Activated naive CD4-positive, alpha-beta T cell treated with Interleukin-2 at 50 U/mL for 16 hours (primary cell): ENCODE results near the gene NT5DC2.

Experiments used
- DNase-seq: peaks from one replicate; pipeline ENCODE4 v3.0.0-alpha.2; 2020

The NT5DC2 gene

GRCh38 chr3:52533623-52534280 is at the start of gene NT5DC2:
NT5DC2 (minus strand) TSS chr3:52533857; CDS start chr3:52533737, 120 bp downstream.
- peak; percentile 67 for DNase-seq

GRCh38 chr3:52574056-52574965 is 40.7 kb upstream of the NT5DC2 start:
- no peak for DNase-seq

GRCh38 chr3:52572221-52572620 is 38.6 kb upstream of the NT5DC2 start:
- no peak for DNase-seq

- DNase-seq = no peak
These were observed 36.4 kb upstream of the NT5DC2 start for GRCh38 chr3:52570076-52570475.

- no peak for DNase-seq
These were observed 34.4 kb upstream of the NT5DC2 start for GRCh38 chr3:52568069-52568468.

- DNase-seq = no peak
These were observed 30.3 kb upstream of the NT5DC2 start for GRCh38 chr3:52563984-52564383.

- DNase-seq = no peak
These were observed 27.5 kb upstream of the NT5DC2 start for GRCh38 chr3:52561028-52561747.

- no peak for DNase-seq
These were observed 24.8 kb upstream of the NT5DC2 start for GRCh38 chr3:52558436-52558835.

GRCh38 chr3:52557011-52557960 is 23.6 kb upstream of the NT5DC2 start:
- no peak for DNase-seq

GRCh38 chr3:52555056-52555455 is 21.4 kb upstream of the NT5DC2 start:
- DNase-seq = no peak

- no peak for DNase-seq
These were observed 20.5 kb upstream of the NT5DC2 start for GRCh38 chr3:52554026-52554755.

GRCh38 chr3:52552089-52552488 is 18.4 kb upstream of the NT5DC2 start:
- DNase-seq = no peak

GRCh38 chr3:52551118-52551517 is 17.5 kb upstream of the NT5DC2 start:
- no peak for DNase-seq

GRCh38 chr3:52547143-52547542 is 13.5 kb upstream of the NT5DC2 start:
- no peak for DNase-seq

GRCh38 chr3:52546111-52546901 is 12.6 kb upstream of the NT5DC2 start:
- DNase-seq = no peak

- no peak for DNase-seq
These were observed 11.3 kb upstream of the NT5DC2 start for GRCh38 chr3:52544937-52545336.

GRCh38 chr3:52541050-52541449 is 7.4 kb upstream of the NT5DC2 start:
- DNase-seq = no peak

- no peak for DNase-seq
These were observed 5.5 kb upstream of the NT5DC2 start for GRCh38 chr3:52539010-52539653.

GRCh38 chr3:52537726-52538421 is 4.2 kb upstream of the NT5DC2 start:
- no peak for DNase-seq
